Middle frontal gyrus (tissue), 1 donor: ENCODE results near the gene MPP4.
A peak's percentile ranks its signal among the peaks of the same experiment; 100 is the strongest.
"Not testable (repeated sequence)": the region's sequence is repeated elsewhere in the genome, so short reads cannot be mapped to it uniquely, and the experiment has no call there.

Experiments used
- DNase-seq: peaks from one replicate; pipeline ENCODE4 v3.0.0-alpha.2; 2015; ENCODE audit warnings: low spot score; ENCODE audit errors: extremely low spot score

MPP4 gene

DNA sequence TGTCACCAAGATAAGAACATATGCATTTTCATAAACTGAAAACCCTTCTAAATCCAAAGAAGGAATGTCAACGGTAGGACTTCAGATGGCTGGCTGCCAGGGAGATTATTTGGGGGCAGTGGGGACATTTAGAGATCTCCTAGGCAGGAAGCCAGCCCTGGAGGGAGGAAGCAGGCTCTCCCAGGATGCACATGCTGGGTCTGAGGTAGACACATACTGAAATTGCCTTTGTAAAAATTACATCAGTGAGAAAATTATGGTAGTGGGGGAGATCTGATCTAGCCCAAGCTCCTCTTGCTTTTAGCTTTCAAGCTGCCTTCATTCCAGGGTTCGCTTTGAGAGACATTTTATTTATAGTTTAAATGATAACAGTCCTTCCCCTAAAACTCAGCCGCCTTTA, 24.1 kb downstream of the MPP4 start:
- no peak for DNase-seq

- no peak for DNase-seq
These were observed 24.9 kb downstream of the MPP4 start for GRCh38 chr2:201673546-201673945.

DNA sequence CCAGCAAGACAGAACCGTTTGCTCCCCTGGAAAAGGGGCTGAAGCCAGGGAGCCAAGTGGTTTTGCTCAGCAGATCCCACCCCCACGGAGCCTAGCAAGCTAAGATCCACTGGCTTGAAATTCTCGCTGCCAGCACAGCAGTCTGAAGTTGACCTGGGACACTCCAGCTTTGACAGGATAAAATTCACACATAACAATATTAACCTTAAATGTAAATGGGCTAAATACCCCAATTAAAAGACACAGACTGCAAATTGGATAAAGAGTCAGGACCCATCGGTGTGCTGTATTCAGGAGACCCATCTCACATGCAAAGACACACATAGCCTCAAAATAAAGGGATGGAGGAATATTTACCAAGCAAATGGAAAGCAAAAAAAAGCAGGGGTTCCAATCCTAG, 27.2 kb downstream of the MPP4 start:
- DNase-seq, result not testable (repeated sequence)

GRCh38 chr2:201669865-201670264, 28.6 kb downstream of the MPP4 start:
- no peak for DNase-seq

- DNase-seq, result no peak
These were observed 30.0 kb downstream of the MPP4 start for GRCh38 chr2:201668402-201668910.

GRCh38 chr2:201664334-201664733, 34.1 kb downstream of the MPP4 start:
- no peak for DNase-seq

GRCh38 chr2:201661366-201661765, 37.1 kb downstream of the MPP4 start:
- DNase-seq, result no peak

DNA sequence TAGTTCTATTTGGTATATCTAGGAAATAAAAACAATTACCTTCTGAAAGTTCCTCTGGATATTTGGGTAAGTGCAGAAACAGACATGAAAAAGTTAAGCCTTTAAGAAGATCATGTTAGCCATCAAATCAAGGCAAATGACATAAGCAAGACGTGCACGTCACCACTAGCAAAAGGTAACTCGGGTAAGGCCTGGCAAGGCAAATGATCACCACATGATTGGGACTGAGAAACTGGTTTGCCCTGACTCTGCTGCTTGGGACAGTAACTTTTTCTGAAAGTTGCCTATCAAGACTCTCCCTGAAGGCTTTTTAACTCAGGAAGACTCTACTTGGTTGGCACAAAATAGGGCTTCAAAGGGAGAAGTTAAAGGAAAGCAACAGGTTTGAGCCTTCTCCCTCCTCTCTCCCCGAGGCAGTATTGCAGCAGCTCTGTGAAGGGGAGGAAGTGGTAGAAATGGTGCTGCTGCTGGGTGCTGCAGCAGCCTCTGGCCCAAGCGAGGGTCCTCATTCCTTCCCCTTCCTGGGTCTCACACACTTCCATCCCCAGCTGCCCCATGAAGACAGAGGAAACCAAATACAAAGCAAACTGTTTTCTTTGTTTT, 38.0 kb downstream of the MPP4 start:
- DNase-seq, result no peak

GRCh38 chr2:201656740-201657139, 41.7 kb downstream of the MPP4 start:
- no peak for DNase-seq

DNA sequence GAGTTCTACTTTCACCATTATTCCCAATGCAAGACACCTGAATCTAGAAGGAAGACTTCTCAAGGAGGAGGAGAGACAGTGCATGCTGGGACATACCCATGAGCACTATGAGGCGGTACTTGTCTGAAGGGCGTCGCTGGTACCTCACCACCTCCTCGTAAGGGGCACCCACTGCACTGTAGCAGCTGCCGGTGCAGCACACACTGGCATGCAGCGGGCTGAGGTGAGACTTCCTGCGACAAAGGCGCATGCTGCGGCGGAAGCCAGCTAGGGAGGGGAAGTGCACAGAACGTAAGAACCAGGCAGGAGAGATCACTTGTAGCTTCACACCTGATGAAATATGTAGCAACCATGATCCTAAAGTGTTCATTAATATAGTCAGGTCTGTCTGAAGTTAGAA, 42.3 kb downstream of the MPP4 start:
- DNase-seq, result no peak

DNA sequence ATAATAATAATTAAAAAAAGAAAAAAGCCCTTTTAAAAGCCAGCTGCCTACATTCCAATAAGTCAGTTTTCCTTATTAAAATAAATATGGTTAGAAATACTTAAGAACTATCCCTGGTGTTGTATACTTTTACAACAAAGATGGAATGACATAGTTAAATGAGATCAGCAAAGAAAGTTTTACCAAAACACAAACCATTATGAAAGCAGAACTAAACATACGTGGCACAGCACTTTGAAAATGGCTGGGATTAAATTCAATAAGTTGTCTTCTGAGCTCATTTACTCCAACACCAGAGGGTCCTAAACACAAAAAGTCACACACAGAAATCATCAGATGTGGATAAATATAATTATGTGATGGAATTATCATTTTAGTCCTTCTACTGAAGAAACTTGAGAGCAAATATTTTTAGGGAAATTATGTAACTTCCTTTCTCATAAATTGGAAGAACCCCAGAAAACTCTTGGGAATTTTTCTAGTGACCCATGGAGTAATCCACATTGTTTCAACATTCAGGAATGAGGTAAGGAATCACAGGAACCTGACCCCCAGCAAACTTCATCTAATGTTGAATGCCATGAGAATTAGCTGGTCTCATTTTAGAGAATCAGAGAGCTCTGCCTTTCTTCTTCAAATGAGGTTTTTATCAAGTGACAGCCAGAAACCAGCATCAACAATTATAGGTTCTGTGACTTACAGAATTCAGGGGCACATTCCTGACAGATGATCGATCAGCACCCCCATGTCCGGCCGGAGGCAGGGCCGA, 43.6 kb downstream of the MPP4 start:
- DNase-seq, result no peak

- no peak for DNase-seq
These were observed 45.2 kb downstream of the MPP4 start for GRCh38 chr2:201653221-201653620.

- DNase-seq, result no peak
These were observed 49.0 kb downstream of the MPP4 start for GRCh38 chr2:201649442-201649841.

DNA sequence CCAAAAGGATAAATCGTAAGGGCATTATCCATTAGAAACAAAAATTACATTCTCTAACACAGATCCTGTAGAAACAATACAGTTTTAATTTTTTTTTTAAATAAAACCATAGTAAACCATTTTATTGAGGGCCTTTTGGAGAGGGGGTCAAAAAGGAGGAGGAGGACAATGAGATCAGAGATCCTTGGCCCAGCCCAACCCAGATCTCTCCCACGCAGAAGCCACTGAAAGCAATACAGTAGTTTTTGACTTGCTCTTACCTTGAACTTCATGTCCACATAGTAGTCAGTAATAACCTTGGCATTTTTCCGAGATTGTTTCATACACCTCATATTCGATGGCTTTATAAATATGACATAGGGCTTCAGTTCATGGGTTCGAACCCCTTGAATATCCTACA, 51.0 kb downstream of the MPP4 start:
- no peak for DNase-seq

DNA sequence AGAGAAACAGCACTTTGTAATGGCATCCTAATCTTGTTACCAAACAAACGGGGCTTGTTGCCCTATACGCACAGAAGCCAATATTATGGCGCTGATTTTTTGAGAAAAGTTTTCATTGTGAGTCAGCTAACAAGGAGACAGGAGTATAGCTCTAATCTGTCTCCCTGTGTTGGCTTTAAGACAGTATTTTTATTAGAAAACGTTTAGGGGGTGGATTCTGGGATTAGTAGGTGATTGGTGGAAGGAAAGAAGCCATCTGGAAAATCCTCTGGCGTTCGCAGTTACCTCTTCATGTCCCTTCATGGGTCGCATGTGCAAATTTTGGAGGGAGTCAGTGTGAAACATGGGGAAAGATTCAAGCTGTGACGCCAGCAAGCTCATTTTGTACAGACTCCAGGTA, 54.4 kb downstream of the MPP4 start:
- DNase-seq, result no peak

GRCh38 chr2:201643216-201643890, 55.1 kb downstream of the MPP4 start, which contains the start of gene TMEM237:
TMEM237 (minus strand) TSS chr2:201643503; CDS start chr2:201643400, 103 bp downstream.
- no peak for DNase-seq

- DNase-seq, result peak; percentile 64
These were observed 55.7 kb downstream of the MPP4 start for GRCh38 chr2:201642579-201643215.

GRCh38 chr2:201642086-201642578, 56.3 kb downstream of the MPP4 start:
- no peak for DNase-seq

DNA sequence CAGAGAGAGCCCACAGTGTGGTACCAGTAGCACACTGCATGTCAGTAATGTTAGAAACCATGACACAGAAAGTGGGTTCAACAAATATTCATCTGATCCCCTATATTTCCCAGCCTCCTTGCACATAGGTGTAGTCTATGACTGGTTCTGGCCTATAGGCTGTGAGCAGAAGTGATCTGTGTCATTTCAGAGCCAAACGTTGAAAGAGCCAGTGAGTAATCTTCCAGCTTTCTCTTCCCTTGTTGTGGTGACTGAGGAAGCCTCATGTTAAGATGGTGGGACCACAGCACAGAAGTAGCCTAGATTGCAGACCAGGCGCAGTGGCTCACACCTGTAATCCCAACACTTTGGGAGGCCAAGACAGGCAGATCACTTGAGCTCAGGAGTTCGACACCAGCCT, 59.2 kb downstream of the MPP4 start:
- DNase-seq, result no peak

DNA sequence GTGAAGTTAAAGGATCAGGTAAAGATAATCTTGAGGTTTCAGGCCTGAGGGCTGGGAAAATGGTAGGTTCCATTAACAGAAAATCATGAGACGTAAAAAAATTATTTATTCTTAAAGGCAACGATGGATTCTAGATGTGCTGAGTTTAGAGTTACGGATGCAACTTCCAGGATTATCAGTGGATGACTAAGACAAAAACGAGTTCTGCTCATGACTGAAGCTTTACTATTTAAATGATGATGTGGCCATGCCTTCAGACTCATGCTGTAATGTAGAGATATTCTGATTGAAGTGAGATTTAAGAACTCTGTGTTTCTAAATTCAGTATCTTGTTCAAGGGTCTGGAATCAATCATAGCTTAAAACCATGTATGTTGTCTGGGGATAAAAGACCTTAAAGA, 60.1 kb downstream of the MPP4 start:
- DNase-seq, result no peak

DNA sequence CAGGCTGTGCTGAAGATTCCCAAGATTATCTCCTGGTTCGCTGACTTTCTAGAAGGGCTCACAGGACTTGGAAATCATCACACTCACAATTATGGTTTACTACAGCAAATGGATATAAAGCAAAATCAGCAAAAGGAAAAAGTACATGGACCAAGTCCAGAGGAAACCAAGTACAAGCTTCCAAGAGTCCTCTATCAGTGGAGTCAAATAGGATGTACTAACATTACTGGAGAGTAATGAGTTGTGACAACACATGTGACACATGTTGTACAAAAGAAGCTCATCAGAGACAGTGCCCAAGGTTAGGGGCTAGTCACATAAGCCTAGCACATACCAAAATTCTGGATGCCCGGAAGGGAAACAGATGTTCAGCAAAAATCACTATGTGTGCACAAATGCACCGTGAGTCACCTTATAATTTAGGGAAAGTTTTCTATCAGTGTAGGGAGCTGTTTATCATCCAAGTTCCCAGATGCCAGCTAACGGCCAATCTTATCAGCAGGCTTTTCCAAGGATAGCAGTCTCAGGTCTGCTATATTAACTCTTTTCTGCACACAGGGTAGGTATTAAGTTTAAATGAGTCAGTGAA, 64.7 kb downstream of the MPP4 start:
- DNase-seq, result no peak
